Measurements from ENCODE around the gene DISC1.
"Not testable (repeated sequence)": the region's sequence is repeated elsewhere in the genome, so short reads cannot be mapped to it uniquely, and the experiment has no call there.

The DISC1 gene

DNA sequence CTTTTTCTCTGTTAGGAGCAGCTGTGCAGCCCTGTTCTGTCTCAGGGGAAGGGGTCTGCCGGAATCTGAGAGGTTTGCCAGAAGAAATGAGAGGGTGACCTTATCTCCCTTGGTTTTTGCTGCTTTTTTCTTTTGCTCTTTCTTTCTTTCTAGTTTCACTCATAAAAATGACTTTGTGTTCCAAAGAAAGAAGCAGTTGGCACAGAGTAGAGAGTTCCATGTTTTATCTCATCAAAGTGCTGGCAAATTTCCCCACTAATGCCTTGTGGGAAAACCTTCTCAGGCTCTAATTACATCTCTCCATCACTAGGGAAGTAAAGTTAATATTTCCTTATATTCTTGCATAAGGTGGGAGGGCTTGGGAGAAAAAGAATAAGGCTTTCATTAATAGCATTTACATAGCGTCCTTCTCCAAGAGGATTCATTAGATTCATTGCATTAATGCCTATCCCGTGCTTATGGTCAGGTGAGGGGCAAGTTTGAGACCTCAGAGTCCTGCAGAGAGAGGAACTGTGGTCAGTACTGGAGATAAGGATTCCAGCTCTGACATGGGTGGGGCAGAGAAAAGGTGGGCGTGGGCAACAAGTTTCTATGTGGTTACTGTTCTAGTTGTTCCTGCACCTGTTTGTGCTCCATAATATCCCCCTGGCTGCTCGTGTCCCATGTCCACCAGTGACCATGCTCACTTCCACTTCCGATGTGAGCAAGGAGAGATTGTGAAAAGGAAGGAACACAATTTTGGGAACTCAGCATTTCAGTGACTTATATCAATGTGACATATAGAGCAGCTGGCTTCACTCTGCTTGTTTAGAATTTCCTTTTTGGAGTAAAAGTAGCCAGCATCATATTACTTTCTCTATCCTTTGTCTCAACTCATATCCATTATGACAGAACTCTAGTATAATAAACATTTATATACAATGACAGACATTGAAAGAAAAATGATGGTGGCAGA is 79.5 kb downstream of the DISC1 start:
- DNase-seq, result no peak

DNA sequence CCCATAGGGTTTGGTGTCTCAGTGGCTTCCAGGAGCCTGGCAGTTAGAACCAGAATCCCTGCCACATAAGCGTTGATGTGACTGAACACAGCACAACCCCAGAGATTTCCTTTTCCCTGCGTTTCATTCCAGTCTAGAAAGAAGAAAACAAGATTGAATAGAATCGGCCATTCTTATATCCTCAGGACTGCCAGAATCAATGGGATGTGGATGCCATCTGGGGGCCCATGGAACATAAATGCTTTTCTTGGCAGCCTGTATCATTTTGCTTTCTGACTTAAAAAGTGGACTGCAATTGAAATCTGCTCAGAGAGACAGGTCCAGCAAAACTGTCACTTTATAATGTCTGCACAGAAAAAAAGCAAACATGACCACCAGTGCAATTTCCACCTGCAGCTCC is 80.3 kb downstream of the DISC1 start:
- no peak for DNase-seq

DNA sequence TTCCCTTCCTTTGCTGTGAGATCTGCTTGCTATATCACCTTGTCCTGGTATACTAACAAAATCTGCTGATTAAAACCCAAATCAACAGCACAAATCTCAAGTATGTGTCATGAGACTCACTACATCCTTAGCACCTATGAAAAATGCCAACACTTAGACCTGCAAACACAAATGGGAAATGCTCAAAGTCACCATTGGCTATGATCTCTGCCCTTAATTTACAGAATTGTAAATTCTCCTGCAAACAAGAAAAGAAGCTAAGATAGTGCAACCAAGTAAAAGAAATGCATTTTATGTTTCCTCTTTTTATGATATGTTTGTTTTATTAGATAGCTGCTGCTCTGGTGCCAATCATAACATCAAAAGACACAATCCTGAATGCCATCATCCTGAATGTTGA is 80.8 kb downstream of the DISC1 start:
- DNase-seq, result no peak

DNA sequence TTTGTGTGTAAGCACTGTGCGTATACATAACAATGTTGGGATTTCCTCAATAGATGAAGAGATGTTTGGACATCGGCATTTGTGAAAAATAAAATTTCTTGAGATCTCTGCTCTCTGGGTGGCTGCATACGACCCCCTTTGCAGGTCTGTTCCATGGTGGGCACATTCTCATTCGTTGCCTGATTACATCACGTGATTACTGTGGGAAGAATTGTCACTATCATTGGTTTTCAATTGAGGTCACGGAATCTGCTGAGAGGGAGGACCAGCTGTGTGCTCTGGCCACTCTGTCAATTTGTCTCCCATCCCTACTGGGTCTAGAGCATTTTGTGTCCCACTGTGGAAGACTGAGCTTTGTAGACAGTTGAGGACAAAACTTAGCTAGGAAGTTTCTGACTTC is 81.8 kb downstream of the DISC1 start:
- DNase-seq, result no peak

DNA sequence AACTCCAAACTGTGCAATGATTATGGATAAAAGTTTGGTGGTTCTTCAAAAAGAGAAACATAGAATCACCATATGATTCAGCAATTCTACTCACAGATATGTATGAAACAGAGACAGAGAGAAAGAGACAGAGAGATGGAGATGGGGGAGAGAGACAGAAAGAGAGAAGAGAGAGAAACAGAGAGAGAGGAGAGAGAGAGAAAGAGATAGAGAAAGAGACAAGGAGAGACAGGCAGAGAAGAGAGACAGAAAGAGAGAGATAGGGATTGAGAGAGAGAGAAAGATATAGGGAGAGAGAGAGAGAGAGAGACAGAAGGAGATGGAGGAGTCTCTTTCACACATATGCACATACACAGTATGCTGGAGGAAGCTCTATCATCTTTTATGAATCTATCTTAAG is 87.8 kb downstream of the DISC1 start:
- DNase-seq, result no peak

DNA sequence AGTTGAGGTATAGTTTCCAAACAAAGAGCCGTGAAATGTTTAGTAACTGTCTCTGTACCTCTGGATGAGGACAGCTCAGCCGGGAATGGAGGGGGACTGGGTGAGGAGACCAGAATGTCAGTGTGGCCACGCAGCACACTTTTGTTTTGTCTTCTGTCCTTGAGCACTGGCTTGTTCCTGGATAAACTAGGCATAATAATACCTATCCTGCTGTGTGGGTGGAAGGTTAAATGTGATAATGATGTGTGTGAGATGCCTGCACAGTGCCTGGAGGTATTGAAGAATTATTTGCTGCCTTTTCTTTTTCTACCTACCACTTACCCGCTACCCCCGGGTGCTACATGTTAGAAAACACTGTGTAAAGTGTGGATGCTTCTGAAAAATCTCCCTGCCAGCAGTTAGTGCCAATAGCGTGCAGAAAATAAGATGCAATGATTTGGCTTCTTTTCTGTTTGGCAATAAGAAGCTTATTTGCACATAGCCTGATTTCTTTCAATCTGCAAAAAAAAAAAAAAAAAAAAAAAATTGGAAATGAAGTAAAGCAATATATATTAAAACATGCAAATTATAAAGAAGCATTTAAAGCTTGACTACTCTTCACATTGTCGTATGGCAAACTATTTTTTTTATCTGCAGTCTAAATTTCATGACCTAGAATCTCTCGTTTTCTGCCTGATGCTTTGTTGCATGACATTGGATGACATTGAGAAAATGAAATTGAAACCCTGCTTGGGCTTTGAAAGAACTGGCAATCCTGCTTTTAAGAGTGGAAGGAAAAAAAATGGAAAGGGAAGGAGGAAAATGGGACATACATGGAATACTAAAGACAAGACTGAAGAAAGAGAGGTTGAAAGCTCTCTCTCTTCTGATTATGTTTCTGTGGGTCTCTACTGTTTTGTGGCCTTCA is 89.5 kb downstream of the DISC1 start:
- DNase-seq, result no peak

DNA sequence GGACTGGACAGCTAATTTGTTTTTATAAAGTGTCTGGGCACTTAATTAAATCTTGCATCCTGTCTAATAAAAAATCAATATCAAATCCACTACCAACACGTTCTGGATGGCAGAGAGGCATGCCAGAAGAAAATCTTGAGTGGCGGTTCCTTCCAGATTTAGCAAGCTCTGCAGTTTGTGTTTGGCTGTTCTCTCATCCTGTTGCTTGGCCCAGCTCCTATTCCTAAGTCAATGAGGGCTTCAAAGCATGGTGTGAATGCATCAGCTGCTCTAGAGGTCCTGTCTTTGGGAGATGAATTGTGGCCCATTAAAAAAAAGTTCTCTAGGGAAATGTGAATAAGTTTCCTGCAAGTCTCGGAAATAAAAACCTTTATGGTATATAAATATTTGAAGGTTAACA is 90.3 kb downstream of the DISC1 start:
- DNase-seq, result no peak

DNA sequence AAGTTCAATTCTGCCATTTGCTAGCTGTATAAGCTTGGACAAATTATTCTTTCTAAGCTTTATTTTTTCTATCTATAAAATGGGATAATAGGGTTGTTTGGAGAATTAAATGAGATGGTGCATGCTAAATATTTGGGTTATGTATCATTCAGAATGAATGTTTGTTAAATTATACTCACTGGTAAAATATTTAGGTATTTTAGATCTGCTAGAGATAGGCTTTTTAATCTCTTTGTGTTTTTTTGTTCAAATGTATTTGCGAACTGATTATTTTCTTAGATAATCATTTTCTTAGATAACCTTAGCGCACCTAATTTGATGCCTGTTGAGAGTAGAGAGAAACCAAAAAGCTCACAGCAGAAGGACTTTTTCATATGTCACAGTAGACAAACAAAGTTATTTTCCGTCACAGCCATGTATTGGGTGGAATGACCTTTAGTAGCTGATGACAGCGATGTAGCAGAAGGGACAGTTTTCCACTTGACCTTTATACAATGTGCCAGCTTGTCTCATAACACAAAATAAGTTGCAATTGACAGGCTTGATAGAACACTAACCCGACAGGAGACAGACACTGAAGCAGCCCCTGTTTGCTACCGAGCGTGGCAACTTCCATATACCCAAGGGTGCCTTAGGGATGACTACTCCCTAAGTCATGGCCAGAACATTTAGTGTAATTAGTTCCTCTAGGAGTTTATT is 93.0 kb downstream of the DISC1 start:
- no peak for DNase-seq

DNA sequence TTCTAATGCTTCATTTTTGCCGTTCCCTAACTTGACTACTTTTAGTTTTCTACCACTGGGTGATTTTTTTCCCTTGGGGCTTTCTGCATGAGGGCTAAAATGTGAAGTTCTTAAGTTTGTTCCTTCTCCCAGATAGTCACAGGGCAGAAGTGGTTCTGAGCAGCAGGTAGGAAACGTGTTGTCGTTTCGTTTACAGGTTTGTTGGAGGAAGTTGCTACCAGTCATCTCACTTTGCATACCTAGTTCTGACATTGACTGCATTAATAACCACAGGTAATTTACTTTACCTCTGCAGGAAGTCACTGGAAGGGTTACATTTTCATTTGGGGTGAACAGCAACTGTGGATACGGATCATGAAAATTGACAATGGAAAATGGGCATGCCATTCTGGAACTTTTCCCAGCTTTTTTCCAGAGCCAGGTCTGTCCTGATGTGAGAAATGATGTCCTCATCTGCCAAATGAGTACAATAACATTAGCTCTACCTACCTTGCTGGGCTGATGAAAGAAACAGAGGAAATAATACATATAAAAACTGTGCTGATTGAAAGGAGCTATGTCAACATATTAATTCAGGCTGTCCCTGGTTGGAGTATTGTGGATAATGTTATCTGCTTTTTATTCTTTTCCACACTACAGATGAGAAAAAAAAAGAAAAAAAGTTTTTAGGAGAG is 94.2 kb downstream of the DISC1 start:
- DNase-seq, result no peak

DNA sequence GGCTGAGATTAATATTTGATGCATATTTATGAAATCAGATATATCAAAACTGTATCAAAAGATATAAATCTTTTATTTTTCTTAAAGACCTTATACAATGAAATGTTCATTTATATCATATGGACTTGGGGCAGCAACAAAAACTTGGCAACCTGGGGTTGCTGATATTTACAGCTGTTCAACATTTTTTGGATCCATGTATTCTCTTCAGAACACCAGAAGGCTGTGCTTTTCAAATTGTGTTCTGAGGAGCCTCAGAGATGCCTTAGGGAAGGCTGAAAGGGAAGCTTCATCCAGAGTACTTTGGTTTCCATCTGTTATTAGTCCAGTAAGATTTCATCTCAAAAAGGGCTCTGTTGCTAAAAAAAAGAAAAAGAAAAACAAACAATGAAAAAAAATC is 94.8 kb downstream of the DISC1 start:
- no peak for DNase-seq

DNA sequence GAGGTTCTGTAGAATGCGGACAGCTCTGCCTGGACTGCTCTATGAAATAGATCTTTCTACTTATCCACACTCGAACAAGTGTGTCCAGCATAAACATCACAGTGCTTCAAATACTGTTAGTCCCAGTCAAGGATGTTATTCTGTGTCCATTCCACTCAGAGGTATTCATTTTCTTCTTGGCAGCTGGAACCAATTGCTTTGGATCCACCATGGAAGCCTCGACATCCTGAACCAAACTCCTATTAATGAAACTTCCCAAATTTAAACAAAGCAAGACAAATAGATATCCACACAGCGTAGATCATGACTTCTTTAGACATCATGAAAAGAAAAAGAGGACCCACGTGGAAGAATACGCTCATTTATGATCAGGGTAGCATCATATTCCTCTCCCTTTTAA is 95.8 kb downstream of the DISC1 start:
- no peak for DNase-seq

DNA sequence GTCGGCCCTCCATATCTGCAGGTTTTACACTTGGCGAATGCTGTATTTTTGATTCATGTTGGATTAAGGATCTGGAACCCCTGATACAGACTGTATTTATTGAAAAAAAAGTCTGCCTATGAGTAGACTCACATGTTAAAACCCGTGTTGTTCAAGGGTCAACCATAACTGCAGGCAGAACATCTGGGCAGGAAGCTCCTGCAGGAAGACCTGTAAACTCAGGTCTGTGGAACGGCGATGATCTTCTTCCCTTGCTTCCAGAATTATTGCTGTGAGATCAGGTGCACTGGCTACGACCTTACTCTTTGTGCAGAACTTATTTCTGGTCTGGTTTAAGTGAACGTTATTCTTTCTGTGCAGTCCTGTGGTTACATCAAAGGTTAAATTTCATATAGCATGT is 96.6 kb downstream of the DISC1 start:
- DNase-seq, result no peak

DNA sequence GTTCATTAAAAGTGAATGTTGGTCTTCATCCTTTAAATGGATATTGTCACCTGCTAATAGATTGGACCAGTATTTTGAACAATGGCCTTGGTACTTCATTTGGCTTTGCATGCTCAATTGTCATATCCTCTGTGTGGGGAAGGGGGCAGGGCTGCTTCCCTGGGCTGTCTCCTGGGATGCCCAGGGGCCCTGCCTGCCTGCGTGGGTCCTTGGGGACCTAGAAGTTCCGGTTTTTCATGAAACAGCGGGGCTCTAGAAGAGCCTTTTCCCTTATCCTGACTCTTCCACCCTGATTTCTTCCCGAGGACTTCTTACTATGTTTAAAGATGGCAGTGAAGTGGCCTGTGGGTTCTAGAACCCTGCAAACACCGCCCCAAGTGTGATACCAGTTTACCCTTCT is 97.5 kb downstream of the DISC1 start:
- DNase-seq, result no peak

DNA sequence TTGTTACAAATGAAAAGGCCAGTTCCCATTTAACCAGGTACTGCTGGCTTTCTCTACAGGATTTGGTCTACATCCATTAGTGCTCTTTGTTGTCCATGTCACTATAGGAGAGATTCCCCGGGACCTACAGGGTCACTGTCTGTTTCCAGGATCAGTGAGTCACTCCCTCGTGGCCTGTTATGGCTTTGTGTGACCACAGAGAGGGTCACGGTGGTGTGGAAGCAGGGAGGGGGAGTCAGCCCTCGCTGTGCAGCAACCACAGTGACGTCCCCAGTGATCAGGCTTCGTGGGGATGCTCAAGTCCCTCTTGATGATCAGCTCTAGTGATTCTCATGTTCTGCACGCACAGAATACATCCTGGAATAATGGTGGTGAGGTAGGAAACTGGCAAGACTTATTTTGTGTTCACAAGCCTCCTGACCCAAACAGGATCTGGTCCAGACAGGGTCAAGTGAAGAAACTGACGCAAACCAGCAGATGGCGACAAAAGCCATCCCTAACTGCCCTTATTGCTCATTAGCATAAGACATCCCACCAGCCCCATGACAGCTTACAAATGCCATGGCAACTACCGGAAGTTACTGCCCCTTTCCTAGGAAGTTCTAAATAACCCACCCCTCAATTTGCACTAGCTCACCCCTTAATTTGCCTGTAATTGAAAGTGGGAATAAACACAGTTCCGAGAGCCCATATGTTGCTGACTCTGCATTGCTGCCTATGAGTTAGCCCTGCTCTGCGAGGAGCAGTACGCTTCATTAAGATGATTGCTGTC is 98.5 kb downstream of the DISC1 start:
- no peak for DNase-seq

DNA sequence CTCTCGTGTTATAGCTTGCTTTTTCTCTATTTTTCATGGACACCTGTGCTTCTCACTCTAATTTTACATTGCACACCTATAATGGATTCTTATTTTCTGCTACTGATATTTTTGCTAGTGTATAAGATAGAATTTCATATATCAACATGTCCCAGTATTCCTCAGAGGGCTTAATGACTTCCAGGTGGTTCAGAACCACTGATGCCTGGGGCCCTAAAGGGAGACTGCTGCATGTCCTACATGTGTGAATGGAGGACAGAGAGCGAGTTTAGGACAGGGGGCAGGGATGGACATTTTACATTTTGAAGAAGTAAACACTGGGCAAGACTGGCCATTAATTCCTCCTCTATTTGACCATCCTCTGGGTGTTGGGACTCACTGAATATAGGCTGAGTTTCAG is 100.6 kb downstream of the DISC1 start:
- no peak for DNase-seq

DNA sequence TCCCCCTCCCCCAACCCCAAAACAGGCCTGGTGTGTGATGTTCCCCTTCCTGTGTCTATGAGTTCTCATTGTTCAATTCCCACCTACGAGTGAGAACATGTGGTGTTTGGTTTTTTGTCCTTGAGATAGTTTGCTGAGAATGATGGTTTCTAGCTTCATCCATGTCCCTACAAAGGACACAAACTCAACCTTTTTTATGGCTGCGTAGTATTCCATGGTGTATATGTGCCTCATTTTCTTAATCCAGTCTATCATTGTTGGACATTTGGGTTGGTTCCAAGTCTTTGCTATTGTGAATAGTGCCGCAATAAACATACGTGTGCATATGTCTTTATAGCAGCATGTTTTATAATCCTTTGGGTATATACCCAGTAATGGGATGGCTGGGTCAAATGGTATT is 102.4 kb downstream of the DISC1 start:
- not testable (repeated sequence) for DNase-seq

DNA sequence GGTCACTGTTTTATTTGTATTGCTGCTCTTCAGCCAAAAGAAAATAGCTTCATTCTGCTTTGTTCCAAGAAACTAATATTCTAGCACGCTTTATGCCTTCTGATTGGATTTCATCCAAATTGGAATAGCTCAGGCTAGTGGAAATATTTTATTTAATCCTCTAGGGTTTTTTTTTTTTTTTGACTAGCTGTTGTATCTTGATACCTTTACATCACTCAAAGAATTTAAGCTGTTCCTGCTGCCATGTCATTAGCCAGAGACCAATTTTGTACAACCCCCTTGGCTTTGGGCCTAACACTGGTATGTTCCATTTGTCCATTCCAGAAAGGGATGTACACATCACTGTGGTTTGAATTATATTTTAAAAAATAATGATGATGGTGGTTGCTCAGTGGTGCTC is 103.0 kb downstream of the DISC1 start:
- DNase-seq, result no peak

DNA sequence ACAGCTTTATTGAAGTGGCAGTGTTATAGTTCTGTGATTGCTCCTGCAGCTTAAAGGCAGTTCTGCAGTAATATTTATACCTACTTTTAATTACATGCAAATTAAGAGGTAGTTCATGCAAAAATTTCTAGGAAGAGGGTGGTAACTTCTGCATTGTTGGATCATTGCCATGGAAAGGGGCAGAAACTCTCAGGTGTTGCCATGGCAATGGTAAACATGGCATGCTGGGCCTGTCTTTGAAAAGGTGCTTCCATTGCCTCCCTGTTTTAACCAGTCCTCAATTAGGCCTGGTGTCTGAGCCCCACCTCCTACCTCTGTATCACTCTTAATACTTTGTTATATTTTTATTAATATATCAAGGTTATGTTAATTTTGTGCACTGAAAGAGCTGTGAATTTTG is 104.7 kb downstream of the DISC1 start:
- no peak for DNase-seq

DNA sequence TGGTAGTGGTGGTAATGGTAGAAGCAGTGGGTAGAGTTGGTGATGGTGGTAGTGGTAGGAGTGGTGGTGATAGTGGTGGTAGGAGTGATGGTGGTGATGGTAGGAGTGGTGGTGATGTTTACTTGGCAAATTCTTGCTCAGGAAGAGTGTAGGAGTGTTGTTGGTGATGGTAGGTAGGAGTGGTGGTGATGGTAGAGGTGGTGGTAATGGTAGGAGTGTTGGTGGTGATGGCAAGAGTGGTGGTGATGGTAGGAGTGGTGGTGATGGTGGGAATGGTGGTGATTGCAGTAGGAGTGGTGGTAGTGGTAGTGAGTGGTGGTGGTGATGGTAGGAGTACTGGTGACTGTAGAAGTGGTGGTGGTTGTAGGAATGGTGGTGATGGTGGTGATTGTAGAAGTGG is 106.5 kb downstream of the DISC1 start:
- no peak for DNase-seq

DNA sequence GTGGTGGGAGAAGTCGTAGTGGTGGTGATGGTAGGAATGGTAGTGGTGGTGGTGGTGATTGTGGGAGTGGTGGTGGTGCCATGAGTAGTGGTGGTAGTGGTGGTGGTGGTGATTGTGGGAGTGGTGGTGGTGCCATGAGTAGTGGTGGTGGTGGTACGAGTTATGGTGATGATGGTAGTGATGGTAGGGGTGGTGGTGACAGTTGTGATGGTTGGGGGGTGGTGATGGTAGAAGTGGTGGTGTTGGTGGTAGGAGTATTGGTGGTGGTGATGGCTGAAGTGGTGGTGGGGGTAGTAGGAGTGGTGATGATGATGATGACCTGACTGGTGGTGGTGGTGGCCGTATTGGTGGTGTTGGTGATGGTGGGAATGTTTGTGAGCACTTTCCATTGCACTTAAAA is 107.1 kb downstream of the DISC1 start:
- no peak for DNase-seq

DNA sequence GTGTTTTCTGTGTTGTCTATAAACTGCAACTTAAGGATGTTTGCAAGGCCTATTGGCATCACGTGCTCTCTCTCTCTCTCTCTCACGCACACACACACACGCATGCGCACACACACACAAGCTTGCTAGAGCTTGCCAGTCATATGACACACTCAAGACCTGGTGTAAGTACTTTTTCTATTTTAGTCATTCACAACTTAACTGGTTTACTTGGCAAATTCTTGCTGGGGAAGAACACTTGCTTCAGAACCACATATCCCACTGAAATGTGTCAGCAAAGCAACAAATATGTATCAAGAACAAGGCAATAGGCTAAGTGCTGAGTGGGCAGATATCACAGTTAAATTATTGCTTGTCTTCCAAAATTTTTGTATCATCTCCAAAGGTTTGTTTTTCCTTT is 107.8 kb downstream of the DISC1 start:
- DNase-seq, result no peak

DNA sequence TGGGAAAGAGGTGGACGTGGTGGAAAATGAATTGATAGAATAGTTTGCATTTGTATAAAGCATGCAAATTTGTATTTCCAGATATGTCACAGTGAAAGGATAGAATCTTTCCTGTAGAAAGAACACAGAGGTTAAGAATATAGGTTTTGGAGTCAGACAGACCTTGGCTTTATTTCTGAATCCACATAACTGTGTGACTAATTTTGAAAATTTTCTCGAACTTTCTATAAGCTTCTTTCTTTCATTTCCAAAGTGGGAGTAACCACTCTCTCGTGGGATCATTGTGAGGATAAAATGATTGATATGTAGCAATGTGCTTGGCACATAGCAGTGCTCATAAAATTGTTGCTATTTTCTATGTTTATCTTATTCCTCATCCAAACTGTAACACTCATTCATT is 108.8 kb downstream of the DISC1 start:
- DNase-seq, result no peak
